Lung (tissue), 12 donors: ENCODE data around the gene FARP1. TPM values are rescaled to one million over a fixed set of nuclear protein-coding genes. Genes with fewer than 3 reads are reported as not detected.

ENCODE experiments used
- ATAC-seq: fragments of 200-7000 bp; cut with Tn5 transposase; one replicate; pipeline ENCODE4 v1.9.1; 2020; ENCODE audit warnings: moderate number of reproducible peaks; ENCODE audit not compliant: insufficient read depth, low FRiP score
- DNase-seq, 3 donors: peaks; one replicate each; pipeline ENCODE4 v3.0.0-alpha.2; 2013 to 2017
- H3K27ac ChIP-seq, 2 donors: one replicate each; pipeline ENCODE4 v1.5.1; 2013; ENCODE audit warnings: mild to moderate bottlenecking in 2 of 2, moderate library complexity in 2 of 2, control low read depth in 1 of 2, inconsistent platforms in 1 of 2, low read depth in 1 of 2, low read length in 1 of 2
- H3K27me3 ChIP-seq, 3 donors: one replicate each; pipeline ENCODE4 v1.5.1; 2013; ENCODE audit warnings: low read length in 2 of 3; ENCODE audit not compliant: control insufficient read depth in 3 of 3, insufficient read depth in 3 of 3
- H3K36me3 ChIP-seq, 4 donors: one replicate each; pipeline ENCODE4 v1.5.1; 2013; ENCODE audit warnings: low read length in 4 of 4, mild to moderate bottlenecking in 1 of 4, moderate library complexity in 1 of 4; ENCODE audit not compliant: control insufficient read depth in 4 of 4, insufficient read depth in 4 of 4
- H3K4me1 ChIP-seq, 5 donors: one replicate each; pipeline ENCODE4 v1.5.1; 2013; ENCODE audit warnings: low read length in 5 of 5, mild to moderate bottlenecking in 2 of 5, moderate library complexity in 1 of 5; ENCODE audit not compliant: control insufficient read depth in 5 of 5, insufficient read depth in 5 of 5
- H3K4me3 ChIP-seq: one replicate; pipeline ENCODE4 v1.5.1; 2013; ENCODE audit warnings: mild to moderate bottlenecking, control low read depth, moderate library complexity
- H3K9ac ChIP-seq, 2 donors: one replicate each; pipeline ENCODE4 v1.5.1; 2013; ENCODE audit warnings: low read length in 2 of 2, control low read depth in 1 of 2; ENCODE audit not compliant: insufficient read depth in 1 of 2
- H3K9me3 ChIP-seq, 4 donors: one replicate each; pipeline ENCODE4 v1.5.1; 2013; ENCODE audit warnings: low read length in 3 of 4, mild to moderate bottlenecking in 1 of 4, moderate library complexity in 1 of 4; ENCODE audit not compliant: control insufficient read depth in 4 of 4, insufficient read depth in 3 of 4
- WGBS, 2 donors: extraction: QIAGEN DNeasy Blood & Tissue Kit; methylation state at CpG; one replicate each; pipeline ENCODE4 v1.1.7; 2013; 5-methylcytosine and 5-hydroxymethylcytosine counted together
- polyA plus RNA-seq, 2 donors: library from polyadenylated mRNA; stranded (reverse); fragments of 200-250 nt; gene quantifications; one replicate each; pipeline ENCODE4 v1.2.1, GENCODE V29; 2013
- total RNA-seq, 2 donors: library from RNA; depleted of rRNA in 1 of 2; stranded (reverse); fragments of >200 nt in 1 of 2; gene quantifications; one replicate each; pipeline ENCODE4 v1.2.1, GENCODE V29; 2014 to 2021
- TF ChIP-seq, protein P1 (sequence below): IDR thresholded peaks from 2 replicates; pipeline ENCODE4 v1.5.1; 2012; ENCODE audit warnings: mild to moderate bottlenecking; ENCODE audit errors: control extremely low read depth, extremely low read depth
- donor health status: control.
- donor health status: control.
- donor health status: Bipolar disorder and iron deficiency.
- donor health status: healthy.
- donor health status: DM: yes; HTN: yes; CAD: no.

Gene FARP1
- total and polyA plus RNA-seq, 4 donors, result 20.8 to 102 (median 54.4) TPM

DNA sequence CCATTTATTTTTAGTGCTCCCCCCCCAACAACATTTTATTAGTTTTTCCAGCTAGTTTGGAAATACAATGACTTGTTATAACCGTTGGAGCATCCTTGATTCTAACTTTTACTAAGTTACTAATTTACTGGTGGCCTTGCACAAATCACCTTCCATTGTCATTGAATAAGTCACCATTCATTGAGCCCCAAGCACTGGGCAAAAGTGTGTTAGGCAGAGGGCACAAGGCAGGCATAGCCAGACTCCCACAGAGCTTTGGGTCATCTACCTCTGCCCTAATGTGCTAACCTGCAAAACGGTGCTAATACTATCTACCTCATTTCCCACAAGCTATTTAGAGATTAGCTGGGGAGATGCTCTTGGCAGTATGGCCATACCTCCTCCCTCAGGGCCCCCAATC lies 120.9 kb downstream of the FARP1 start:
- no peaks in the 10 kb centered on the region for H3K27me3 ChIP-seq
- H3K27ac ChIP-seq, result no peak overlapping the region
- no peak overlapping the region for H3K4me3 ChIP-seq
- H3K36me3 ChIP-seq, result no peaks in the 10 kb centered on the region
- DNase-seq (no peak), ATAC-seq (no peak)
- peaks cover 0 to 33% (median 16%) of the 10 kb centered on the region in 5 donors for H3K4me1 ChIP-seq
- H3K9me3 ChIP-seq, result no peaks in the 10 kb centered on the region
- no peak overlapping the region for H3K9ac ChIP-seq
- 83 to 84% methylated on average over 2 of the region's 2 CpGs for WGBS, 2 donors
- TF ChIP-seq, protein P1, sequence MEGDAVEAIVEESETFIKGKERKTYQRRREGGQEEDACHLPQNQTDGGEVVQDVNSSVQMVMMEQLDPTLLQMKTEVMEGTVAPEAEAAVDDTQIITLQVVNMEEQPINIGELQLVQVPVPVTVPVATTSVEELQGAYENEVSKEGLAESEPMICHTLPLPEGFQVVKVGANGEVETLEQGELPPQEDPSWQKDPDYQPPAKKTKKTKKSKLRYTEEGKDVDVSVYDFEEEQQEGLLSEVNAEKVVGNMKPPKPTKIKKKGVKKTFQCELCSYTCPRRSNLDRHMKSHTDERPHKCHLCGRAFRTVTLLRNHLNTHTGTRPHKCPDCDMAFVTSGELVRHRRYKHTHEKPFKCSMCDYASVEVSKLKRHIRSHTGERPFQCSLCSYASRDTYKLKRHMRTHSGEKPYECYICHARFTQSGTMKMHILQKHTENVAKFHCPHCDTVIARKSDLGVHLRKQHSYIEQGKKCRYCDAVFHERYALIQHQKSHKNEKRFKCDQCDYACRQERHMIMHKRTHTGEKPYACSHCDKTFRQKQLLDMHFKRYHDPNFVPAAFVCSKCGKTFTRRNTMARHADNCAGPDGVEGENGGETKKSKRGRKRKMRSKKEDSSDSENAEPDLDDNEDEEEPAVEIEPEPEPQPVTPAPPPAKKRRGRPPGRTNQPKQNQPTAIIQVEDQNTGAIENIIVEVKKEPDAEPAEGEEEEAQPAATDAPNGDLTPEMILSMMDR, result no peak

- no peak for DNase-seq
- ATAC-seq, result no peak
- WGBS, 2 donors, result 95 to 96% methylated on average over 5 of the region's 5 CpGs
- Histone ChIP-seq H3K27me3 (no peaks in the 10 kb centered on the region), H3K9me3 (no peaks in the 10 kb centered on the region), H3K36me3 (no peaks in the 10 kb centered on the region), H3K9ac (no peak overlapping the region), H3K27ac (no peak overlapping the region), H3K4me3 (no peak overlapping the region), H3K4me1 (peaks cover 0 to 33% (median 16%) of the 10 kb centered on the region in 5 donors)
- TF ChIP-seq, protein P1, result no peak
Observed at GRCh38 chr13:98264877-98265276, 122.0 kb downstream of the FARP1 start.

DNA sequence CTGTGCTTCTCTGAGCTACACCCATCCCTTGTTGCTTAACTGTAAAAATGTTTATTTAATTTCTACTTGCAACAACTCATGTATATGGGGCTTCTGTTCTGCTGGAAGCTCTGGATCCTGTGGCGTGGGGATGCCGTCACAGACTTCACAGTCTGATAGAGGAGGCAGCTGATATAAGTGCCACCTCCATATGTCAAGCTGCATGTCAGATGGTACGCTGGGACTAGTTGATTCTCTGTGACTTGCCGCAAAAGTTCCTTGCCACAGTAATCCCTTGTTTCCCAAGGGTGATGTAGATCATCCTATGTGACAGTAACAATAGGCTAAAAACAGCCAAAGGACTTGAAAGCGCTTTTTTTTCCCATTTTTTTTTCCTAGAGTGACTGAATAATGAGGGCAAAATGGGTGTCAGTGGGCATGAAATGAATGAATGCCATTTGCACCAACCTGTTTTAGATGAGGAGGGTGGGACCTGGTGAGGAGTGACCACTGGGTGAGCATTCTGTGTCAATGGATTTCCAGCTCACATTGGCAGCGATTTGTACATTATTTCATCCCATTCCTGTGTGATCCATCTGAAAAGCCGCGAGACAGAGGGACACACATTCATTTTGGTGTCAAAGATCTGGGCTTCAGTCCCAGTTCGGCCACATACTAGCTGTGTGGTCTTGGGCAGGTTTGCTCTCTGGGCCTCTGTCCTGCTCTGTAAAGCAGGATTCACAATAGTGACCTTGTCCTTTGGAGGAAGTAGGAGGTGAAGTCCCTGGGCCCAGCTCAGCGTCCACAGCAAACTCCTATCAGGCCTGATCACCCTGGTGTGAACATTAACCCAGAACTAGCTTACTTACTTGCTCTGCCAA lies 123.0 kb downstream of the FARP1 start:
- no peak for ATAC-seq
- H3K9ac ChIP-seq, result peak overlapping the region in 1 of 2 donors; percentile 23

More for the DNA sequence above, 123.0 kb downstream of the FARP1 start:
- peak; percentile 58 to 84 (median 76) for DNase-seq
- TF ChIP-seq, protein P1, result no peak
- peak overlapping the region in 1 of 2 donors; percentile 18 for H3K27ac ChIP-seq
- no peak overlapping the region for H3K4me3 ChIP-seq
- H3K36me3 ChIP-seq, result no peaks in the 10 kb centered on the region
- H3K9me3 ChIP-seq, result no peaks in the 10 kb centered on the region
- H3K27me3 ChIP-seq, result no peaks in the 10 kb centered on the region
- WGBS, 2 donors, result 74 to 85% methylated on average over 10 of the region's 10 CpGs
- peaks cover 0 to 35% (median 16%) of the 10 kb centered on the region in 5 donors for H3K4me1 ChIP-seq
